OCI-LY1 (cell line): ENCODE data around the gene DBX1.

Experiments used
- H2AFZ ChIP-seq: fragments of 200-600 bp; sonication (generic), shearing (Covaris generic); 2 replicates; pipeline ENCODE4 v1.6.0; 2014; ENCODE audit warnings: antibody characterized with exemption, mild to moderate bottlenecking, low read length
- H3F3A ChIP-seq: fragments of 200-600 bp; sonication (generic), shearing (Covaris generic); 2 replicates; pipeline ENCODE4 v1.6.0; 2014; ENCODE audit warnings: mild to moderate bottlenecking, antibody characterized with exemption, low read length, moderate library complexity; ENCODE audit not compliant: insufficient read depth
- H3K27ac ChIP-seq: fragments of 200-600 bp; sonication (generic); 2 replicates; pipeline ENCODE4 v1.5.1; 2014; ENCODE audit warnings: low read length, mixed run types, mild to moderate bottlenecking, low read depth; ENCODE audit not compliant: poor library complexity, severe bottlenecking
- H3K27me3 ChIP-seq: fragments of 200-600 bp; sonication (generic); 2 replicates; pipeline ENCODE4 v1.6.0; 2014; ENCODE audit warnings: antibody characterized with exemption, mild to moderate bottlenecking, low read length, moderate library complexity; ENCODE audit not compliant: insufficient read depth
- H3K36me3 ChIP-seq: fragments of 200-600 bp; sonication (generic); 2 replicates; pipeline ENCODE4 v1.6.1; 2014; ENCODE audit warnings: mild to moderate bottlenecking, antibody characterized with exemption, low read length, moderate library complexity, mixed read lengths; ENCODE audit not compliant: insufficient read depth
- H3K4me1 ChIP-seq: fragments of 200-600 bp; sonication (generic); 2 replicates; pipeline ENCODE4 v1.5.1; 2014; ENCODE audit warnings: mild to moderate bottlenecking, low read length, moderate library complexity; ENCODE audit not compliant: insufficient read depth, severe bottlenecking
- H3K4me2 ChIP-seq: fragments of 200-600 bp; sonication (generic), shearing (Covaris generic); 2 replicates; pipeline ENCODE4 v1.6.1; 2014; ENCODE audit warnings: low read length
- H3K4me3 ChIP-seq: fragments of 200-600 bp; sonication (generic); 2 replicates; pipeline ENCODE4 v1.5.1; 2014; ENCODE audit warnings: low read length, low read depth, mild to moderate bottlenecking, mixed read lengths; ENCODE audit not compliant: poor library complexity, severe bottlenecking
- H3K79me2 ChIP-seq: fragments of 200-600 bp; shearing (Covaris generic); 2 replicates; pipeline ENCODE4 v1.6.1; 2016; ENCODE audit warnings: mixed run types, low read length, mixed read lengths; ENCODE audit not compliant: insufficient read depth
- H3K9ac ChIP-seq: fragments of 200-600 bp; sonication (generic), shearing (Covaris generic); 2 replicates; pipeline ENCODE4 v1.6.1; 2014; ENCODE audit warnings: mild to moderate bottlenecking, low read length, mixed read lengths
- H3K9me2 ChIP-seq: fragments of 200-600 bp; sonication (generic), shearing (Covaris generic); 2 replicates; pipeline ENCODE4 v1.6.1; 2014; ENCODE audit warnings: low read depth, mild to moderate bottlenecking, low read length, mixed read lengths
- H3K9me3 ChIP-seq: fragments of 200-600 bp; shearing (Covaris generic); 2 replicates; pipeline ENCODE4 v1.6.1; 2014; ENCODE audit warnings: low read length, mixed read lengths
- H4K20me1 ChIP-seq: fragments of 200-600 bp; sonication (generic), shearing (Covaris generic); 2 replicates; pipeline ENCODE4 v1.6.0; 2016; ENCODE audit warnings: mild to moderate bottlenecking, low read length; ENCODE audit not compliant: insufficient read depth
- CTCF ChIP-seq: fragments of 200-600 bp; sonication (generic), shearing (Covaris generic); IDR thresholded peaks from 2 replicates; pipeline ENCODE4 v1.5.1; 2017; ENCODE audit warnings: mild to moderate bottlenecking, antibody characterized with exemption, low read length, moderate library complexity, mixed read lengths
- EZH2 ChIP-seq: fragments of 200-600 bp; sonication (generic), shearing (Covaris generic); IDR thresholded peaks from 2 replicates; pipeline ENCODE4 v1.8.0; 2017; ENCODE audit warnings: borderline replicate concordance, mixed run types, mild to moderate bottlenecking, antibody characterized with exemption, low read length, moderate library complexity, mixed read lengths

The DBX1 gene

GRCh38 chr11:20161923-20162744 lies 1.9 kb upstream of the DBX1 start:
- no peak overlapping the region for H3K4me2 ChIP-seq

GRCh38 chr11:20161230-20161918 lies 1.1 kb upstream of the DBX1 start:
- H2AFZ ChIP-seq, result no peak overlapping the region
- H3K27ac ChIP-seq, result no peak overlapping the region
- H3K4me2 ChIP-seq, result no peak overlapping the region
- no peaks in the 10 kb centered on the region for H3F3A ChIP-seq
- no peaks in the 10 kb centered on the region for H3K79me2 ChIP-seq
- no peak overlapping the region for H3K4me3 ChIP-seq
- H3K9me3 ChIP-seq, result no peaks in the 10 kb centered on the region
- H3K36me3 ChIP-seq, result no peaks in the 10 kb centered on the region
- no peaks in the 10 kb centered on the region for H4K20me1 ChIP-seq
- H3K27me3 ChIP-seq, result peaks cover 3% of the 10 kb centered on the region; the same call in 1 of the 2 replicates
- H3K4me1 ChIP-seq, result no peaks in the 10 kb centered on the region
- no peak overlapping the region for H3K9ac ChIP-seq
- H3K9me2 ChIP-seq, result no peaks in the 10 kb centered on the region
- TF ChIP-seq EZH2 (no peak), CTCF (no peak)

More at GRCh38 chr11:20161923-20162744, 1.9 kb upstream of the DBX1 start:
- Histone ChIP-seq H3K79me2 (no peaks in the 10 kb centered on the region), H3K9ac (no peak overlapping the region), H3K4me1 (no peaks in the 10 kb centered on the region), H3K27ac (no peak overlapping the region), H2AFZ (no peak overlapping the region), H3K9me2 (no peaks in the 10 kb centered on the region), H4K20me1 (no peaks in the 10 kb centered on the region), H3F3A (no peaks in the 10 kb centered on the region), H3K4me3 (no peak overlapping the region), H3K27me3 (peaks cover 3% of the 10 kb centered on the region; the same call in 1 of the 2 replicates), H3K36me3 (no peaks in the 10 kb centered on the region), H3K9me3 (no peaks in the 10 kb centered on the region)
- TF ChIP-seq EZH2, result no peak
- no peak for TF ChIP-seq CTCF

GRCh38 chr11:20159466-20160381 lies 551 bp downstream of the DBX1 start:
- Histone ChIP-seq H3K9me2 (no peaks in the 10 kb centered on the region), H3K27me3 (peaks cover 3% of the 10 kb centered on the region; the same call in 1 of the 2 replicates), H3K79me2 (no peaks in the 10 kb centered on the region), H3K4me3 (no peak overlapping the region), H3F3A (no peaks in the 10 kb centered on the region), H3K4me1 (no peaks in the 10 kb centered on the region), H3K27ac (no peak overlapping the region), H2AFZ (no peak overlapping the region), H3K9me3 (no peaks in the 10 kb centered on the region), H3K4me2 (no peak overlapping the region), H4K20me1 (no peaks in the 10 kb centered on the region), H3K36me3 (no peaks in the 10 kb centered on the region), H3K9ac (no peak overlapping the region)
- no peak for TF ChIP-seq EZH2
- TF ChIP-seq CTCF, result no peak
